CD4-positive, alpha-beta T cell treated with Interleukin-15 for 4 hours (primary cell): ENCODE results near the gene OR51Q1.

Experiments used
- DNase-seq: peaks from one replicate; pipeline ENCODE4 v3.0.0-alpha.2; 2020; ENCODE audit warnings: low spot score

Gene OR51Q1

GRCh38 chr11:5421811-5422210 lies at the start of gene OR51Q1:
TSS of gene OR51Q1 (plus strand) at chr11:5422111. CDS start at chr11:5422201, 90 bp downstream.
- no peak for DNase-seq

GRCh38 chr11:5380740-5381342 lies 41.1 kb upstream of the OR51Q1 start:
- DNase-seq, result peak; percentile 14

GRCh38 chr11:5383576-5383975 lies 38.3 kb upstream of the OR51Q1 start, which contains the start of gene OR51M1:
TSS of gene OR51M1 (plus strand) at chr11:5383812. CDS start at chr11:5389399, 5,587 bp downstream.
- DNase-seq, result no peak

GRCh38 chr11:5384335-5384734 lies 37.6 kb upstream of the OR51Q1 start:
- no peak for DNase-seq

- DNase-seq, result no peak
Measured at GRCh38 chr11:5390210-5390609, 31.7 kb upstream of the OR51Q1 start.

GRCh38 chr11:5394091-5394490 lies 27.8 kb upstream of the OR51Q1 start:
- no peak for DNase-seq

GRCh38 chr11:5398936-5399335 lies 23.0 kb upstream of the OR51Q1 start:
- DNase-seq, result no peak

GRCh38 chr11:5405173-5405572 lies 16.7 kb upstream of the OR51Q1 start:
- DNase-seq, result no peak

- no peak for DNase-seq
Measured at GRCh38 chr11:5420993-5421392, 918 bp upstream of the OR51Q1 start.

- DNase-seq, result no peak
Measured at GRCh38 chr11:5423131-5423530, 1.2 kb downstream of the OR51Q1 start.

GRCh38 chr11:5441414-5441813 lies 19.5 kb downstream of the OR51Q1 start, which contains the start of gene OR51I1:
TSS of gene OR51I1 (minus strand) at chr11:5441514. CDS start at chr11:5441514, 0 bp downstream.
- DNase-seq, result no peak

GRCh38 chr11:5443835-5444393 lies 22.0 kb downstream of the OR51Q1 start:
- DNase-seq, result no peak

- no peak for DNase-seq
Measured at GRCh38 chr11:5449023-5449422, 27.1 kb downstream of the OR51Q1 start, which contains the start of gene OR51I2. TSS of gene OR51I2 (plus strand) at chr11:5449323. CDS start at chr11:5453489, 4,166 bp downstream.

GRCh38 chr11:5449432-5449831 lies 27.5 kb downstream of the OR51Q1 start:
- no peak for DNase-seq

- no peak for DNase-seq
Measured at GRCh38 chr11:5460983-5461621, 39.2 kb downstream of the OR51Q1 start.

- no peak for DNase-seq
Measured at GRCh38 chr11:5467527-5467926, 45.6 kb downstream of the OR51Q1 start.
